GM21717 (cell line): Measurements from ENCODE around the gene ZCCHC9.
"Not testable (repeated sequence)": the region's sequence is repeated elsewhere in the genome, so short reads cannot be mapped to it uniquely, and the experiment has no call there.

Source experiments
- ATAC-seq: cut with Tn5 transposase; IDR thresholded peaks from one replicate; pipeline ENCODE4 v1.9.1; 2021; ENCODE audit warnings: mild to moderate bottlenecking, moderate library complexity; ENCODE audit not compliant: unreplicated experiment

Gene ZCCHC9

DNA sequence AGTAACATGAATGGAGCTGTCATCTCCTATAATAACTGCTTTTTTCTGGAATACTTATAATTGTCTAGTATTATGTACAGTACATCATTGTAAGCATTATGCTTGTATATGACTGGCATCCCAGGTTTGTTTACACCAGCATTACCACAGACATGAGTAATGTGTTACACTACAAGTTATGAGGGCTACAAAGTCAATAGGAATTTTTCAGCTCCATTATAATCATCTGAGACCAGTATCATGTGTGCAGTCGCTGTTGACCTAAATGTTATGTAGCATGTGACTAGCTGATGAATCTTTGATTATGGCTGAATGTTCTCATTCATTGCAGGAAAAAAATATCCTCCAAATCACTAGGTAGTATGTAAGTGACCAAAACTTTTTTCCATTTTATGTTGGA lies 2.2 kb downstream of the ZCCHC9 start:
- no peak for ATAC-seq

DNA sequence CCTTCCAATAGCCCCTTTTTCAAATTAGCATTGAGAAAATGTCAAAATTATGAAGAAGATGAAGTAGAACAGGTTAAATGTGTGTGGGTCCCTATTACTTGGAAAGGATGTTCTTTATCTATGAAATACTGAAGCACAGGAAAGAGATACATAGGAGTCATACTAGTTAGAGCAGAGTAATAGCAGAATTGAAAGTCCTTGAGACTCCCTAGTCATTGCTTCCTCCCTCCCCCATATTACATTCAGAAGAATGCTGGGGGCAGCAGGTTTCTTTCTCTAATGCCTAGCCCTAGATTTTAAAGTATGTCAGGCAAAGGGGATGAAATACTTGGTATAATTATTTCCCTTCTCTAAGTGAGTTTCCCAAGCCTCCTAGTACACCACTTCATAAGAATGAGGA lies 4.4 kb downstream of the ZCCHC9 start:
- ATAC-seq = no peak

DNA sequence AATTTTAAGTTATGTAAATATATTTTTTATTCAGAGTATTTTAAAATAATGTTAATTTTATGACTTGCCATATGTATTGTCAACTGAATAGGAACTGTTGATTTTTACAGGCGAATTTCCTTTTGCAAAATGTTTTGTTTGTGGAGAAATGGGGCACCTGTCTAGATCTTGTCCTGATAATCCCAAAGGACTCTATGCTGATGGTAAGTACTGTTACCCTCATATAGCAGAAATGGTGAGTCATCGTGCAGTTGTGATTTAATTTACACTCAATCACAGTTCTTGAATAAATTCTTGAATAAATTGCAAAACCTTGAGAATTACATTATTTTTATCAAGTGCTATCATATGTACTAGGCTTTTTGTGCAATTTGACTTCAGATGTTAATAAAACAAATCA lies 7.4 kb downstream of the ZCCHC9 start:
- ATAC-seq = no peak

DNA sequence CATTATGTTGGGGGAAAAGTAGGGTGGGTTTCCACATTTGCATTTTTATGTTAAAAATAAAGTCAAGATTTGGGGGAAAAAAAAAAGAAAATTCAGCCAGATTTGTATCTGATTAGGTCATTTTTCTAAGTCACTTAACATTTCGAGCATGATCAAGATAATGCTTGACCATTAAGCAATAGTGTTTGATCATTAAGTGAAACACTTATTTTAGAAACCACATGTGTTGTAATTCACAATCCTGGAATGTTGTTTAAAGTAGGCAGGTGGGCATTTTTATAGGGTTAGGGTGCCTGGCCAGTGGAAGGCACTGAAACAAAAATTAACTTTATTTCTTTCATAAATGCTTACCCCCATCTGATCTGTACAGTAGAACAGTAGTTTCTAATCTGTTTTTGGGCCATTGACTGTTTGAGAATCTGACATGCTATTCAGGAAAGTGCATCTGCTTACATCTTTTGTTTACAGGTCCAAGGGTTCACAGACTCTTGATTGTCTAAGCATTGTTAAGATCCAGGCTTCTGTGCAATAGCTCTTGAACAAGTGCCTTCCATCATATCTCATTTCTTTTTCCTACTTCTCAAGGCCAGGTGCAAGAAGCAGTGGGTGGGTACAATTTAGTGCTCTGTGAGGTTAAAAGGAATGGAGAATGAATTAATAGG lies 9.1 kb downstream of the ZCCHC9 start:
- no peak for ATAC-seq

DNA sequence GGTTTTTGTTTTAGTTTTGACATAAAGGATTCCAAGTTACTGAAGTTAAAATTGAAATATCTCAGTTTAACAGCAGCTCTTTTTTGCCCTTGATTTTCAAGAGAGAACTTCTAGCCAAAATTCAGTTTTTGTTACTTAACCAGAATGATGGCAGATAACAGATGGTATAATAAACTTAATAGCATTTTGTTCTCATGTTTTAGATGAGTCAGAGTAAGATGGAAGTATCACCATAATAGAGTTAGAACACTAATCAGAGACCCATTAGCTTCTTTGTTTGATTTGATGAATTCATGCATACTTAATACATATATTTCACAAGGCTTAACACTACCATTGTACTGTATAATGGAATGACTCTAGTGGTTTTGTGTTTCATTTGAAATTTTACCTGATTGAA lies 11.9 kb downstream of the ZCCHC9 start:
- no peak for ATAC-seq

DNA sequence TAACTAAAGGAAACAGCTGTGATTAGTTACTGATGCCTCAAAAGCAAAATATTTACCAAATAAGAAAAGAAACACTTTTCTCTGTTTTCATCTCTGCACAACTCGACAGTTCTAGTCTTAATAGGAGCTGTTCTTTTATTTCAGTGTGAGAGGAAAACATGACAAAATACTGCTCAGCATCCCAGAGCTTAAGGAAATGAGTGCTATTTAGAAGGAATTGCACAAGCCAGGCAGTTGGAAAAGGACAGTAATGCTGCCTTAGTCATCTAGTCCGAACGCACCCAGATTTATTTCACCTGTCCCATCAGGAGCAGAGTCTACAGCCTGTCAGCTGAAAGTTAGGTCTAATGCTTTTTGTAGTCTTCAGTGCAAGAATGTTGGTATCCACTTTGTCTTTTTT lies 12.3 kb downstream of the ZCCHC9 start:
- ATAC-seq = no peak

DNA sequence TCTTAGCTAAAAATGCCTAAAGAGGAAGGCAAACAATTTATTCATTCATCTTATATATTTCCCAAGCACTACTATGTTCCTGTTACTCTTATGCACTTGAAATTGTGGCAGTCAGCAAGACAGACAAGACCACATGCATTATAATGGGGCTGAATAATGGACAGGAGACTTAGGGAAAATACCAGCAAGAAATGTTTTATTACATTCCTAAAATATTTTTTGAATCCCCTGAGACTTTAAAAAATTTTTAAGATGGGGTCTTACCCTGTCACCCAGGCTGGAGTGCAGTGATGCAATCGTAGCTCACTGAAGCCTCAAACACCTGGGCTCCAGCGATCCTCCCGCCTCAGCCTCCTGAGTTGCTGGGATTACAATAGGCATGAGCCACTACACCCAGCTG lies 13.2 kb downstream of the ZCCHC9 start:
- ATAC-seq = no peak

DNA sequence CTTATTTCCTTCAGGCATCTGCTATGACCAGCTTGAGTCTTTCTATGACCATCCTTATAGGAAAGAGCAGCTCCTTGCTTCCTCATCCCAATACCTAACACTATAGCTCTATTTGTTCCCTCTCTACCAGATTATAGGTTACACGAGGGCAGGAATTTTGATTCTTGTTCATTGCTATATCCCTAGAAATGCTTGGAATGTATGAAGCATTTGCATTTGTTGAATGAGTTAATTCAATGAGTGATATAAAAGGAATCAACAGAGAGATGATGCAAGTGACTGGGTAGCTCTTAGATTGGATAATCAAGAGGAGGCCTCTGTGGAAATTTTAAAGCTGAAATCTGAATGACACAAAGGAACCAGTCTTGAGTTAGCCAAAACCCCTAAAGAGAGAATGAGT lies 13.9 kb downstream of the ZCCHC9 start:
- no peak for ATAC-seq

DNA sequence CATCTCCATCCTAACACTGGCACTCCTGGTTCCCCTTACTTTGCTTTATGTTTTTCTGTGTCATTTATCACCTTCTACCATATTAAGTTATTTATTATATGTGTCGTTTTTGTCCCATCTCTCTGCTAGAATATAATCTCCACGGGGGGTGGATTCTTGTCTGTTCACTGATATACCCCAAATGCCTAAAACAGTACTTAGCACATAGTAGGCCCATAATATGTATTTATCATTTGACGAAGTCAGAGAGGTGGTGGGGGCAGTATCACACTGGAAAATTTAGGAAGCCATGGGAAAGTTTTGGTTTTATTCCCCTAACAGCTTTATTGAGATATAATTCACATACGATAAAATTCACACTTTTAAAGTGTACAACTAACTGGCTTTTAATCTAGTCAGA lies 14.4 kb downstream of the ZCCHC9 start:
- no peak for ATAC-seq

DNA sequence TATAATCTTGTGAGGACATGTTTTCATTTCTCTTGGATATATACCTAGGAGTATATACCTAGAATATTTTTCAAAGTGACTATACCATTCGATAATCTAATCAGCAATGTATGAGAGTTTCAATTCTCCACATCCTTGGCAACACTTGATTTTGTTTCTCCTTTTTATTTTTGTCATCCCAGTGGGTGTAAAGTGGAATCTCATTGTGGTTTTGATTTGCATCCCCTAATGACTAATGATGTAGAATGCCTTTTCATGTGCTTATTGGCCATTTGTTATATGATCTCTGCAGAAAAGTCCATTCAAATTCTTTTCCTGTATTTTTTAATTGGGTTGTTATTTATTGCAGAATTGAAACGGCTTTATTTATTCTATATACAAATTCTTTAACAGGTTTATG lies 15.2 kb downstream of the ZCCHC9 start:
- ATAC-seq = no peak

DNA sequence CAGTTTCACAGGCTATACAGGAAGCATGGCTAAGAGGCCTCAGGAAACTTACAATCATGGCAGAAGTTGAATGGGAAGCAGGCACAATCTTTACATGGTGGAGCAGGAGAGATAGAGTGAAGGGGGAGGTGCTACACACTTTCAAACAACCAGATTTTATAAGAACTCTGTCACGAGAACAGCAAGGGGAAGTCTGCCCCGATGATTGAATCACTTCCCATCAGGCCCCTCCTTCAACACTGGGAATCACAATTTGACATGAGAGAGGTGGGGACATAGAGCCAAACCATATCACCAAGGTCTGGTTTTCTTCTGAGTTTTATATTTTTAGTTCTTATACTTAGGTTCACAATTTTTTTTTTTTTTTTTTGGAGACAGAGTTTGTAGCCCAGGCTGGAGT lies 16.1 kb downstream of the ZCCHC9 start:
- ATAC-seq = no peak

DNA sequence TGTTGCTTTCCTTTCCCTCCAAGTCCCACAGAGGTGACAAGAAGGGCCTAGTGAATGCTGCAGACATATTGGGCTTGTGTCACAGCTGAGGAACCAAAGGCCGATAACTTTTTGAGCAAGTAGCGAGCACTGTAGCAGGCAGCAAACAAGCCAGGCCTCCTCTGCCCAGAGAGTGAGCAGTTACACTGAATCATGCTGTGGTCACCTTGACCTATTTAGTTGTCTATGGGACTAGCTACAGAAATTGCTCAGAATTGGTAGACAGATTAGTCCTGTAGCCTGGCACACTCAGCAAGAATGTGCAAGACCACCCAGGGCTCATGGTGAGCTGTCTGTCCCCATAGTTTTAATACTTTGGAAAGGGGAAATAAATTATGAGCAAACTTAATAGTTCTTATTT lies 25.2 kb downstream of the ZCCHC9 start:
- ATAC-seq = no peak

DNA sequence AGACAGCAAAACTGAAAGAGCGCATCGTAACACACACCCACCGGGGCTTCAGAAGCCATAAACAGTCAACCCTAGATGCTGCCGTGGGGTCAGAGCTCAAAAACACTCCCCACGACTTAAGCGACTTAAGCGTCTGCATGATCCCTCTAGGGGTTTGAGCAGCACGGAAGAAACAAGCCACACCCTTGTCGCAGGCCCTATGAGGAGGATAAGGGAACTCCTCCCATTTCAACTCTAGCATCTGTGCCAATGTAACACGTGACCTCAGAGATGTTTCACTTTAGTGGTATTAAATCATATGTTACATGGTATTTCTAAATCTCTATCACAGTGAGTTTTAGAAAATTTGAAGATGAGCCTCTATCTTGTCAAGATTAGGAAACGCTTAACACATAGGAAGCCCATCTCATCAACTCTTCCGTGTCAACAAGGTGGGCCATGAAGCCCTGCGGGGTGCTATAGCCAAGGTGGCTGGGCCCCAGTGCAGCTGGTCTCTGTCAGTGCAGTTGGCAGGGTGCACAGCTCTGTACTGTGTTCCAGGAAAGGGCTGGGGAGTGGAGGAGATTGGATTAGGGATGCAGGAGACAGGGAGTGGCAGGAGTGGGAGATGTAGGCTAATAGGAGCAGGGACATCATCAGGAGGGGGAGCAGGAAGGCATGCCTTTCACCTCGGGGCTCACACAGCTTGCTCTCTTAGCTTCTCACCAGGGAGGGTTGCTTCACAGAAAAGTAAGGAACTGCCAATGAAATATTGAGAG lies 33.1 kb downstream of the ZCCHC9 start:
- no peak for ATAC-seq

DNA sequence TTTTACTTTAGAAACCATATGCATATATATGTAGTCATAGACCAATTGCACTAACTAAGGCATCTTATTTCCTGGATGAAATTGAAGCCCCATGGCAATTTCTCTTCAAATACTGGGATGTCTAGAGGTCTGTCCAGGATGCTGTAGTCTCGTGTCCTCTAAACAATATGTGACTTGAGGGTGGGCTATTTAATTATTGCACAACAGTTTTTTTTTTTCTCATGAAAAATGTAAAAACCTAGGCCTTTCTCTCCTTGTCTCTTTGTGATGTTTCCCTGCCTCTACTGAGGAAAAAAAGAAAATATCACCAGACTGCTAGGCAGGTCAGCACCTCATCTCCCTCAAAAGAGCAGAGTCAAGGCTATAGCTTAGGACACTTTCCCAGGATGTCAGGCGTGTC lies 34.6 kb downstream of the ZCCHC9 start:
- ATAC-seq = no peak

DNA sequence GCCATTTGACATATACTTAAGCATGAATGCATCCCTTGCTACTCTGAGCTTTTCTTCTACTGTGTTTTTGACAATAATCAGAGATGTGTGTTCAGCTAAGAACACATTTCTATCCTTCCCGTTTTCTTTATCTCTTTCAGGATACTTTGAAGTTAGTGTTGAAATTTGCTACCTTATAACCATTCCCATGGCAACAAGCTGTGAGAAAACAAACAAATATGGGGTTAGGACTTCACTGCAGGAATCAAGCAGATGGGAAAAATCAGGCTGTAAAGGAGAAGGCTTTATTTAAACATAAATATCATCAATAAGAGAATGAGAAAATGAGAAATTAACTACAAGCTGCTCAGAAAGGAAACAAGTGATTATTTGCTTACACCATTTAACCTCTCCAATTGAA lies 35.2 kb downstream of the ZCCHC9 start:
- ATAC-seq = no peak

DNA sequence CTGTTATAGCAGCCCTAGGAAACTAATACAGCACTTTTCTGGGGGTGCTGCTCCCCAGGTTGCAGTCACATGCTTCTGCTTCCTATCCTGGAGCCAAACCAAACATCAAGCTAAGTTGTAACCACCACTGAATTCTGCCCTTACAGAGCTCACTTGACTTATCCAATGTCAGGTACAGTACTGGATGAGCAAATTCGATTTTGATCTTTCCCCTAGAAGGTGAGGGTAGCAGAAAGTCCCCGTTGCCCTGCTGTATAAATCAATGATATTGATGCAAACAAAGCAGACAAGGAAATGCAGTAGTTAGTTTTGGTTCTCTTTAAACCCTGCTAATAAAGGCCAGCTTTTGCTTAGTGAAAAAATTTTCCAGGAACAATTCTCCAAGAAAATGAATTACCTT lies 36.4 kb downstream of the ZCCHC9 start:
- ATAC-seq = no peak

DNA sequence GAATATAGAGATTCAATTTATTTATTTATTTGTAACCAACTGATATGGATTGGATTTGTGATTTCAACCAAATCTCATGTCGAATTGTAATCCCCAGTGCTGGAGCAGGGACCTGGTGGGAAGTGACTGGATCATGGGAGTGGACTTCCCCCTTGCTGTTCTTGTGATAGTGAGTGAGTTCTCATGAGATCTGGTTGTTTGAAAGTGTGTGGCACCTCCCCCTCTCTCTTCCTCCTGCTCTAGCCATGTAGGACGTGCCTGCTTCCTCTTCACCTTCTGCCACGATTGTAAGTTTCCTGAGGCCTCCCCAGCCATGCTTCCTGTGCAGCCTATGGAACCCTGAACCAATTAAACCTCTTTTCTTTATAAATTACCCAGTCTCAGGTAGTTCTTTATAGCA lies 36.8 kb downstream of the ZCCHC9 start:
- not testable (repeated sequence) for ATAC-seq

DNA sequence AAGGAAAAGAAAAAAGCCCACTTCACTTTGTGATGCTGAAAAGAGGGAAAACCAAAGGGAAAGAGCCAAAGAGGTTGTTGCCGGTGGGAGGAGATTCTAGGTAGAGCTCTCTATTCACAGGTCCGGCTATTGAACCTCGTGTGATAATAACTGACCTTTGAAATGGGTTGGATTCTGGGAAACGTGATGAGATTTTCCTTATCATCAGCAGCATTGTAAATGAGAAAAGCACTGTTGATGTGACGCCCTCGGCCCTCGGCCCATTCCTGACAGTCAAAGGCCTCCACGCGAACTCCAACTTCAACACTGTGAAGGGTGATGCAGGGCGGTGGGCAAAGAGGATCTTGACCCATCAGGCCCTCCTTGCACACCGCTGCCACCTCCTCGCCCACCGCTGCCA lies 43.3 kb downstream of the ZCCHC9 start:
- no peak for ATAC-seq

DNA sequence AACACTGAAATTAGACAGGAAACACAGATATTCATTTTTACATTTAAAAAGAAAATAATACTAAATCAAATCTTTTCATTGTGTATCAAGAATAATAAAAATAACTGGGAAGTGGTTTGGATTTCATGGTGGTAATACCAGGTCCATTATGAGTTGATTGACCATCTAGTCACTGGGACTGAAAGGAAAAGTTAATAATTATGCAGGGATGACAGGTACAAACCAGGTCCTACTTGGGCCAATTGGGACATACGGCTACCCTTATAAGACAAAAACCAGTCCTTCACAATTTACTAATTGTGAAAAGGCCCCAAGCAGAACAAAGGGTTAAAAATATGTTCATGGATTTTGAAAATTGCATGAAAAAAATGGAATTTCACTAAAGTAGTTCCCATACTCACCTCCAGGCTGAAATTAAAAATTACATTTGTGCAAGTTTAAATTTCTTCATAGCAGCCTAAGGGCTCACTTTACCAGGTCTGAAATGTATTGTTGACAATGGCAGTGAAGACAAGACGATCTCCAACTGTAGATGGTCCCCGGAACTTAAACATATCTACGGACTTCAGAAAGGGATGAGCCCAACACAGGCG lies 44.1 kb downstream of the ZCCHC9 start:
- ATAC-seq = no peak

DNA sequence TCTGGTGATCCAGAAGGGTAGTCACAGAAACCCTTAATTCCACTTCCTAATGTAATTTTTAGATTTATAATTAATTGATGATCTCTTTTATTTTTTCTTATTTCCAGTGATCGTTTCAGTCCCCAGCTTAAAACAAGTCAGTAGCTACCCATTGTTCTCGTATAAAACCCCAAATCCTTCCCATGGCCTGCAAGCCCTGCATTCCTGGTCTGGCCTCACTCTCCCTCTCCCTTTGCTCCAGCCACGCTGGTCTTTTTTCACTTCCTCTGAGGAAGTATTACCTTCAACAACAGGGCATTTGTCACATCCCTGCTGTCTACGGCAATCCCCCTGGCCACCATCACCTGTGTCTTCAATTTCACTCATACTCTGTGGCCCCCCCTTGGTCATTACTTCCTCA lies 47.8 kb downstream of the ZCCHC9 start:
- no peak for ATAC-seq

DNA sequence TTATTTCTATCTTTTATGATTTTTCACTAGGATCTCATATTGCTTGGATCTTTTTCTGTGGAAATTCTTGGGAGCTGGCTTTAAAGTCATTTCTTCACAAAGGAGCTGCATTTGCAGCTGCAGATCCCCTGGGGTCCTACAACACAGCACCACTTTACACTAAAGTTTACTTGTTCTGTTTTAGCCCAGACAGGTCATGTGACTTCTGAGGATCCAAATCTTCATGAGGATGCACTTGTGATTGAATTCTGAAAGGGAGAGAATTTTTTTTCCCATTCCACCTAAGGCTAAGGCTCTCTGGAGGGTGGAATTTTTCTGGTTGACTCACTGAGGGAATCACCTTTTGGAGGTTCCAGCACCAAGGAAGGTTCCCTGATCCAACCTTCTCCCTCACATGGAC lies 49.1 kb downstream of the ZCCHC9 start:
- no peak for ATAC-seq

DNA sequence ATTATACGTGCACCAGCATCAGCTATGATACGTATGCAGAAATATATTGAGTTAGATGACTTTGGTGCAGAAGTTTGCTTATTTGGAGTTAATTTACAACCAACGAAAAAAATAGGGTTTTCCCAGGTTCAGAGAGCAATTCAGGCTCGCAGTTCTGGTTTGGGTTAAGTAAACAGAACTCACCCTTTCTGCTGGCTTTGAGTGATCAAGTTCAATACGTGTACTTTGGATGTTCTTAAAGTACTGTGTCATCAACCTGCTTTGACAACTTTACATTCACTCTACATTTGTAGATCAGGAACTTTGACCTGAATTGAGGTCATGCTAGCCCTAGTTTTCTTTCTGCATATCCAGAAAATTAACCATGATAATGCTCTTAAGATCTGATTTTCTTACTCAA lies 51.8 kb downstream of the ZCCHC9 start:
- ATAC-seq = no peak
